Activated effector memory CD4-positive, alpha-beta T cell treated with Interleukin-2 at 50 U/mL for 16 hours (primary cell): Measurements from ENCODE around the gene NOD2.
A peak's percentile ranks its signal among the peaks of the same experiment; 100 is the strongest.

ENCODE experiments used
- DNase-seq: peaks from one replicate; pipeline ENCODE4 v3.0.0-alpha.2; 2020

NOD2 gene

GRCh38 chr16:50692999-50693781 lies at the start of gene NOD2:
Gene NOD2 (plus strand): TSS chr16:50693606. CDS start chr16:50699496, 5,890 bp downstream.
- DNase-seq: no peak

GRCh38 chr16:50644245-50644644 lies 49.2 kb upstream of the NOD2 start:
- no peak for DNase-seq

- no peak for DNase-seq
Measured at GRCh38 chr16:50644729-50645128, 48.7 kb upstream of the NOD2 start.

- no peak for DNase-seq
Measured at GRCh38 chr16:50645563-50646220, 47.7 kb upstream of the NOD2 start.

GRCh38 chr16:50646345-50646744 lies 47.1 kb upstream of the NOD2 start:
- DNase-seq: no peak

GRCh38 chr16:50651835-50652438 lies 41.5 kb upstream of the NOD2 start:
- DNase-seq: no peak

GRCh38 chr16:50652836-50653425 lies 40.5 kb upstream of the NOD2 start:
- DNase-seq: no peak

- DNase-seq: no peak
Measured at GRCh38 chr16:50653633-50654519, 39.5 kb upstream of the NOD2 start.

GRCh38 chr16:50655558-50656055 lies 37.8 kb upstream of the NOD2 start:
- no peak for DNase-seq

GRCh38 chr16:50657241-50657640 lies 36.2 kb upstream of the NOD2 start:
- no peak for DNase-seq

GRCh38 chr16:50659806-50660205 lies 33.6 kb upstream of the NOD2 start:
- DNase-seq: no peak

- DNase-seq: no peak
Measured at GRCh38 chr16:50662306-50662940, 31.0 kb upstream of the NOD2 start.

GRCh38 chr16:50664270-50664669 lies 29.1 kb upstream of the NOD2 start:
- DNase-seq: no peak

- peak; percentile 72 for DNase-seq
Measured at GRCh38 chr16:50665128-50665878, 28.1 kb upstream of the NOD2 start.

GRCh38 chr16:50666658-50667496 lies 26.5 kb upstream of the NOD2 start:
- peak; percentile 37 for DNase-seq

- DNase-seq: no peak
Measured at GRCh38 chr16:50667497-50668367, 25.7 kb upstream of the NOD2 start.

- DNase-seq: no peak
Measured at GRCh38 chr16:50668368-50669008, 24.9 kb upstream of the NOD2 start.

GRCh38 chr16:50669741-50670140 lies 23.7 kb upstream of the NOD2 start:
- DNase-seq: no peak

GRCh38 chr16:50670476-50670875 lies 22.9 kb upstream of the NOD2 start:
- DNase-seq: no peak
